Epithelial cell of esophagus (primary cell): ENCODE measurements around the gene CNNM4.

Source experiments
- DNase-seq: peaks from one replicate; pipeline ENCODE4 v3.0.0; 2010; ENCODE audit warnings: low read depth
- H3K4me3 ChIP-seq: 2 replicates; pipeline ENCODE4 v1.5.1; 2011; ENCODE audit warnings: mild to moderate bottlenecking, low read length, control low read depth
- TF ChIP-seq, protein P1 (sequence below): IDR thresholded peaks from 2 replicates; pipeline ENCODE4 v1.5.1; 2011; ENCODE audit warnings: low read depth, mild to moderate bottlenecking, low read length, control low read depth, inconsistent platforms; ENCODE audit not compliant: insufficient read depth; ENCODE audit errors: missing control alignments

Gene CNNM4

DNA sequence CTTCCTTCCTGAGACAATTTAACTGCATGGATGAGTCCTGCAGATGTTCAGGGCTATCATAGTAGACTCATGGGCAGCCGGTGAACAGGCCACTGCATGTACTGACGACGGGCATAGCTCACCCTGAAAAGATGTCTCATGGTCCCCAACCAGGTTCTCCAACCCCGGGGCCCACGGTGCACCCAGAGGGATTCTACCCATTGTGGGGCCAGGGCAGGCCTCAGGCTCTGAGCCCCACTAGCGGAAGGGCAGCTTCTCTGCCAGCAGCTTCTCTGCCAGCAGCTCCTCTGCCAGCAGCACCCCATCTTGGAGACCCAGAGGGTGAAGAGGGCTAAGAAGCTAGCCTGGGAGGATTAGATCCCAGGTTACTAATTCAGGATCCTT is 3.2 kb upstream of the CNNM4 start:
- H3K4me3 ChIP-seq = no peak overlapping the region
- TF ChIP-seq, protein P1, sequence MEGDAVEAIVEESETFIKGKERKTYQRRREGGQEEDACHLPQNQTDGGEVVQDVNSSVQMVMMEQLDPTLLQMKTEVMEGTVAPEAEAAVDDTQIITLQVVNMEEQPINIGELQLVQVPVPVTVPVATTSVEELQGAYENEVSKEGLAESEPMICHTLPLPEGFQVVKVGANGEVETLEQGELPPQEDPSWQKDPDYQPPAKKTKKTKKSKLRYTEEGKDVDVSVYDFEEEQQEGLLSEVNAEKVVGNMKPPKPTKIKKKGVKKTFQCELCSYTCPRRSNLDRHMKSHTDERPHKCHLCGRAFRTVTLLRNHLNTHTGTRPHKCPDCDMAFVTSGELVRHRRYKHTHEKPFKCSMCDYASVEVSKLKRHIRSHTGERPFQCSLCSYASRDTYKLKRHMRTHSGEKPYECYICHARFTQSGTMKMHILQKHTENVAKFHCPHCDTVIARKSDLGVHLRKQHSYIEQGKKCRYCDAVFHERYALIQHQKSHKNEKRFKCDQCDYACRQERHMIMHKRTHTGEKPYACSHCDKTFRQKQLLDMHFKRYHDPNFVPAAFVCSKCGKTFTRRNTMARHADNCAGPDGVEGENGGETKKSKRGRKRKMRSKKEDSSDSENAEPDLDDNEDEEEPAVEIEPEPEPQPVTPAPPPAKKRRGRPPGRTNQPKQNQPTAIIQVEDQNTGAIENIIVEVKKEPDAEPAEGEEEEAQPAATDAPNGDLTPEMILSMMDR = no peak
- peak; percentile 34 for DNase-seq

GRCh38 chr2:96758987-96759386 is 1.7 kb upstream of the CNNM4 start:
- DNase-seq = no peak
- no peak overlapping the region for H3K4me3 ChIP-seq
- TF ChIP-seq, protein P1 = no peak

GRCh38 chr2:96759548-96759947 is 1.2 kb upstream of the CNNM4 start:
- TF ChIP-seq, protein P1 = no peak
- DNase-seq = no peak
- no peak overlapping the region for H3K4me3 ChIP-seq

GRCh38 chr2:96760986-96761832 is 507 bp downstream of the CNNM4 start:
- peak; percentile 29 for DNase-seq
- peak overlapping the region; percentile 74 for H3K4me3 ChIP-seq
- TF ChIP-seq, protein P1 = peak; percentile 22

GRCh38 chr2:96762529-96763311 is 2.0 kb downstream of the CNNM4 start:
- peak overlapping the region; percentile 74 for H3K4me3 ChIP-seq
- TF ChIP-seq, protein P1 = no peak
- peak; percentile 40 for DNase-seq

- TF ChIP-seq, protein P1 = peak; percentile 32
- no peak for DNase-seq
- peak overlapping the region; percentile 74 for H3K4me3 ChIP-seq
Observed at GRCh38 chr2:96763511-96764252, 3.0 kb downstream of the CNNM4 start.
